Superior temporal gyrus (tissue), 1 donor: ENCODE results near the gene CFAP91.
"Not testable (repeated sequence)": the region's sequence is repeated elsewhere in the genome, so short reads cannot be mapped to it uniquely, and the experiment has no call there.

Experiments used
- DNase-seq: peaks from one replicate; pipeline ENCODE4 v3.0.0-alpha.2; 2016; ENCODE audit errors: extremely low spot score

Gene CFAP91

GRCh38 chr3:119677641-119677934 is 25.2 kb upstream of the CFAP91 start:
- DNase-seq, result no peak

DNA sequence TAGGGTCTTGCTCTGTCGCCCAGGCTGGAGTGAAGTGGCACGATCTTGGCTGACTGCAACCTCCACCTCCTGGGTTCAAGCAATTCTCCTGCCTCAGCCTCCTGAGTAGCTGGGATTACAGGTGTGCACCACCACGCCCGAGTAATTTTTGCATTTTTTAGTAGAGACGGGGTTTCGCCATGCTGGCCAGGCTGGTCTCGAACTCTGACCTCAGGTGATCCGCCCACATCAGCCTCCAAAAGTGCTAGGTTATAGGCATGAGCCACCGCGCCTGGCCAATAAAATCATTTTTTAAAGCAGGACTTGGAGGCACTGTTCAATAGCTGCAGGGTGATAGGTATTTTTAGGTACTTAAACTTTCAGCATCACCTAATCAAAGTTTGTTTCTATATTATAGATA is 24.6 kb upstream of the CFAP91 start:
- DNase-seq, result not testable (repeated sequence)

- no peak for DNase-seq
These were observed 22.9 kb upstream of the CFAP91 start for GRCh38 chr3:119679874-119680273.

DNA sequence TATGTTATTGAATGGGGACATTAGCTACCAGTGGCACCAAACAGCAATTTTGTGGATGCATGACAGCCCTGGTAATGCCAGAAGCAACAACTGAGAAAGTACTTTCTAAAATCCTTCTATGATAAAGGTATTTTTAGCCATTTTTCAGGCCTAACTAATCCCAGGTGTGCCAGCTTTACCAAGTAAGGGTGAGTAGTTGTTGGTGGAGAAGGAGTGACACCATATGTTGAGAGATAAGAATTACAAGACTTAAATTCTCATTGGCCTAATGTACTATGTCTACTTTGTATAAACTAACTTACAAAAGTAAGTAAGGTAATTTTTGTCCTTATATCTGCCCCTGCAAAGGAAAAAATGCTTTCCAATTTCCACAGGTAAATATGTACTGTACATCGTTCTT is 21.5 kb upstream of the CFAP91 start:
- no peak for DNase-seq

- DNase-seq, result no peak
These were observed 19.4 kb upstream of the CFAP91 start for GRCh38 chr3:119683421-119683820.

DNA sequence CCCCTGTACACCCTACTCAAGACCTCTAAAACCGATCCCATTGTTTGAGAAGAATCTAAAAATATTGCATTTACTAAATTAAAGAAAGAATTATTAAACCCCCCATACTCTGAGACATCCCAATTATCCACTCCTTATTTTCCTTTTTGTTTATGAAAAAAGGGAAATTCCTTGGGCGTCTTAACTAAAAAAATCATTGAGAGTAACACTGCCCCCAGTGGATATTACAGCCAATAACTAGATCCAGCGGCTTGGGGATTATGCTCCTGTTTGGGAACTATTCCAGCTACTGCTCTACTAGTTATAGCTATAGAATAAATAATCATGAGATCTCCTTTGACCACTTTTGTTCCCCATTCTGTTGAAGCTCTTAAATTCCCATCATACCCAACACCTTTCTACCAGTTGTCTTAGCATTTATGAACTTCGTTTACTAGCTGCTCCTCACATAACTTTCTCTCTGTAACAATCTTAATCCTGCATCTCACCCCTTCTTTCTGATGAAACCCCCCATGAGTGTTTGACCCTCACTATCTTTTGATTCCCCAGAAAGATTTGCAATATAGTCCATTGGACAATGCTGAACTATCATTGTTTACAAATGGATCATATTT is 12.7 kb upstream of the CFAP91 start:
- no peak for DNase-seq

DNA sequence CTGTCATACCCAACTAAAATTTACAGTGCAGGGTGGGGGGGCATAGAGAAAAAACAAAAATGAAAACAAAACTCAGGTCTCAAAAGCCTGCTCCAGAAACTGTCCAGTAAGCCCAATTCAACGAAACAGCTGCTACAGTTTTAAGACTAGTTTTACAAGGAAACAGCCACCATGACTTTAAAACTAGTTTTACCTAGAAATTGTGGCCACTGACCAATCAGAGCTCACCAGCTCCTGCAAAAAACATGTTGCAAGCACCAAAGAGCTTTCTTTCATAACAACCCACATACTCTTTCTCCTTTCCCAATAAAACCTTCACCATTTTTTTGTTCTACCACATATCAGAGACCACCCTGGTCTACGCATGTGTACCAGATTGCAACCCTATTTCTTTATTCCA is 7.3 kb upstream of the CFAP91 start:
- DNase-seq, result no peak

DNA sequence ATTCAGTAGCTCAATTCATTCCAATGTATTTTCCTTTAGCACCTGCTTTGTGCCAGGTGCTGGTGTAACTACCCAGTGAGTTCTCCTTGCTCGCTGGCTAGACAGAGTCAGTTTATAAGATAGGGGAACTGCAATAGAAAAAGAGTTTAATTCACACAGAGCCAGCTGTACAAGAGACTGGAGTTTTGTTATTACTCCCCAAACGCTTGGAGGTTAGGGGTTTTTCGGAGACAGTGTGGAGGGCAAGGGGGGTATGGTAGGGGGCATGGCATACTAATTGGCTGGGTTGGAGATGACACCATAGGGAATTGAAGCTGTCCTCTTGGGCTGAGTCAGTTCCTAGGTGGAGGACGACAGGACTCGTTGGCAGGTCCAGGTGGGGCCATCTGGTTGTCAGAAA is 5.4 kb upstream of the CFAP91 start:
- DNase-seq, result no peak

DNA sequence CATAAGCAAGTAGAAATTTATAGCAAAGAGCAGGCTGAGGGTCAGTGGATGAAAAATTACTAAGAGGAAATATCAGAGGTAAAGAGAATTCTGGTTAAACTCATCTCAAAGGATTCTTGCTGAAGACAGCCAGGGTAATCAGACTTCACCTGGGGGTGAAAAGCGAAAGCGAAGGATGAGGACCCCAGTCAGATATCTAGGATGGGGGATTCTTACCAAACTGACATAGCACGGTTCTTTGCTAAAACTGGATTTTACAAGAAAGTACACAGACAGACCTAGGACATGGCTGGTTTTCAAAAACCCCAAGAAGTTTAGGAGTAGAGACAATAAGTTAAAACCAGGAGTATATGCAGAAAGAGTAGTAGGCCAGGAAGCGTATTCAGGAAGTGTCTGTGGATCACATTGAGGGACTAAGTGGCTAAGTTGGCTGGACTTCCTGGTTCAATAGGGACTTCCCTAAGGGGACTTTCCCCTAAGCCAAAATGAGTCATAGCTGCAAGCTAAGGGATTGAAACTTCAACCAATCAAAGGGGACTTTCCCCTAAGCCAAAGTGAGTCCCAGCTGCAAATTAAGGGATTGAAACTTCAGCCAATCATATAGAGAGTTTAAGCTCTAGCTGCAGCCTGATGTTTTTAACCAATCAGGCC is 2.4 kb upstream of the CFAP91 start:
- DNase-seq, result no peak

DNA sequence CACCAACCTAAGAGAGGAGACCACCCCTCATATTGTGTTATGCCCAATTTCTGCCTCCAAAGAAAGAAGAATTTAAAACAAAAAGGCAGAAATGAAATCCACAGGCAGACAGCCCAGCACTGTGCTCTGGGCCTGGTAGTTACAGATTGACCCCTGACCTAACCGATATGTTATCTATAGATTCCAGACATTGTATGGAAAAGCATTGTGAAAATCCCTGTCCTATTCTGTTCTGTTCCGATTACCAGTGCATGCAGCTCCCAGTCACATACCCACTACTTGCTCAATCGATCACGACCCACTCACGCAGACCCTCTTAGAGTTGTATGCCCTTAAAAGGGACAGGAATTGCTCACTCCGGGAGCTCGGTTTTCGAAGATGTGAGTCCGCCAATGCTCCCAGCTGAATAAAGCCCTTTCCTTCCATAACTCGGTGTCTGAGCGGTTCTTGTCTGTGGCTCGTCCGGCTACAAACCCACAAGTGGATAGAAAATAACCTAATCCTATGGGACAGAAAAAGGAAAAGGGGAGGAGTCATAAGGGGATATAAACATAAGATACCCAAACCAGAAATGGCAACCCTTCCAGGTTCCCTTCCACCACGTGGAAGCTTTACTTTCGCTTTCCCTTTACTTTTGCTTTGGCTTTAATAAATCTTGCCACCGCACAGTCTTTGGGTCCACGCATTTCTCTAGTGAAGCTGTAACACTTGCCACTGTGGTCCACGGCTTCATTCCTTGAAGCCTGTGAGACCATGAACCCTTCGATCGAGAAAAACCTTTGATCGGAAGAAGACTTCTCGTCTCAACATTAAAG is 1.7 kb upstream of the CFAP91 start:
- no peak for DNase-seq

DNA sequence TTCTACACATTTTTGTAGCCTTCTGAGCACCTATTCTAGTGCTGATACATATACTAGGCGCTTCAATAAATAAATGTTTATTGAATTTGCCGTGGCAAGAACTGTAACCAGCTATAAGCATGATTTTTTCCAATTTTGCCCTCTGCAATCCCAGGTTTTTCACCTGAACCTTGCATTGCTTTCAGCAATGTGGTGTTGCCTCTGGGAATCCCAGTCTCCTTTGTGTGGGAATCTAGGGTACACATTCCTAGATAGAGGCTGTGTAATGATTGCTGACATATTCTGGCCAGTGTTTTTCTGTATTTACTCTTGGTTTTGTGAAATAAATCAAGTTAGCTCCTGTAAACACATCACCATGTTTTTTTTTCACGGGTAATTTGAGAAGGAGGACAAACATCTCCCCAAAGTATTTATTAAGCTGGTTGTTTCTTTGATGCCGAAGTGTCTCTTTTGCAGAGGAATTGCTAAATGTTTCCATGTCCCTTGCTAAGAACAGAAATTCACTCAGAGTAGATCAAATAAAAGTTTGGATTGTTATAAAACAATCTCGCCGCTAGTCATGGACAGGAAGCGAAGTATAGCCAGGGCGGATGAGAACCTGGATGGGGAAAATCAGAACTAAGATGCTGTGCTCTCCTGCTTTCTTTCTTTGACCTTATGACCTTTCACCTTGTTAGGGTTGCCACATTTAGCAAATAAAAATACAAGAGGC is 1.2 kb downstream of the CFAP91 start:
- no peak for DNase-seq

GRCh38 chr3:119715105-119715504 is 12.3 kb downstream of the CFAP91 start:
- DNase-seq, result no peak

DNA sequence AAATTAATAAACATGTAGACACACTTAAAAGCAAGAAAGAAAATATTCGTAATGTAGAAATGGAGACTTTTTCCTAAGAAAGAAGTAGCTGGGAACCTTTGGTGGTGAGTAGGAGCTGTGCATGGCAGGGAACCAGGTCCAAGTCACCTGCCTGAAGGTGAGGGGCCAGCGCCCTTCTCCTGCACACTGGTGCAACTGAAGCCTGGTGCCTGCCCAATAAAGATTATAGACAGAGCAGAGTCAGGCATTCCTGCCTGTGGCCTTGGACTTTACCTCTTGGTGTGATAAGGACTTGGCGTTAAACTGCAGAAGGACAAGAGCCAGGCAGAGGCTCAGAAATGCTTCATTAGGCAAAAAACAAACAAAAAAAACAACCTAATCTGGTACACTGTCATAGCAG is 14.2 kb downstream of the CFAP91 start:
- no peak for DNase-seq

GRCh38 chr3:119717520-119717919 is 14.7 kb downstream of the CFAP91 start:
- no peak for DNase-seq

DNA sequence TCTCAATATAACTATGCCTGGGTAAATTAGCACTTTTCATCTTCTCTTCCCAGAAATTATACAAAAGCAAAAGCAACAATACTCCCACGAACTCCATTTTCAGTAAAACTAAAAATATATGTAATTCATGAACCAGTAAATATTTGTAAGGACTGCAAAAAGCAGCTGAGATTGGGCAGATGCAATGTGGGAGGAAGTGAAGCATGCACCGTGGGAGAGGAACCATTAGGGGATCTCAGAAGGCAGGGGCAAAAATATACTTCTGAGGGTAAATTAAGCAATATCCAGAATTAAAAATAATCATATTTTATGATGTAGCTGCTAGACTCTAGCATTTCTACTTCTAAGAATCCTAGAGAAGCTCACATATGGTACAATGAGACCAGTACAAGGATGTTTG is 20.2 kb downstream of the CFAP91 start:
- DNase-seq, result peak; percentile 37

GRCh38 chr3:119726909-119727308 is 24.1 kb downstream of the CFAP91 start:
- no peak for DNase-seq

DNA sequence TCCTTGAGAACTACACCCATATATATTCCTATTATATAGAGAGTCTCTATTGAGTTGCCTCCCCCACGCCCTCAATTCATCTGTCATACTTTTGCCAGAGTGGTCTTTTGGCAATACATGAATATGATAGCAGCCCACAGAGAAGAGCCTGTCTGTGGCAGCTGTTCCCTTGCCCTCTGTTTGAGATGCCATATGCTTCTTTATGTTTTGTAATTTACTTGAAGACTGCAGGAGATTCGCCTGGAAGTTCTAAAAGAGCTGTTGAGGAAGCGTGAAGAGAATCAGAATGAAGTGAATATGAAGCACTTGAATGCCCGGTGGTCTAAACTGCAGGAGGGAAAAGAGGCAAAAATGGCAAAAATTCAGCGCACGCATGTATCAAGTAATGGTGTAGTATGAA is 27.2 kb downstream of the CFAP91 start:
- no peak for DNase-seq

DNA sequence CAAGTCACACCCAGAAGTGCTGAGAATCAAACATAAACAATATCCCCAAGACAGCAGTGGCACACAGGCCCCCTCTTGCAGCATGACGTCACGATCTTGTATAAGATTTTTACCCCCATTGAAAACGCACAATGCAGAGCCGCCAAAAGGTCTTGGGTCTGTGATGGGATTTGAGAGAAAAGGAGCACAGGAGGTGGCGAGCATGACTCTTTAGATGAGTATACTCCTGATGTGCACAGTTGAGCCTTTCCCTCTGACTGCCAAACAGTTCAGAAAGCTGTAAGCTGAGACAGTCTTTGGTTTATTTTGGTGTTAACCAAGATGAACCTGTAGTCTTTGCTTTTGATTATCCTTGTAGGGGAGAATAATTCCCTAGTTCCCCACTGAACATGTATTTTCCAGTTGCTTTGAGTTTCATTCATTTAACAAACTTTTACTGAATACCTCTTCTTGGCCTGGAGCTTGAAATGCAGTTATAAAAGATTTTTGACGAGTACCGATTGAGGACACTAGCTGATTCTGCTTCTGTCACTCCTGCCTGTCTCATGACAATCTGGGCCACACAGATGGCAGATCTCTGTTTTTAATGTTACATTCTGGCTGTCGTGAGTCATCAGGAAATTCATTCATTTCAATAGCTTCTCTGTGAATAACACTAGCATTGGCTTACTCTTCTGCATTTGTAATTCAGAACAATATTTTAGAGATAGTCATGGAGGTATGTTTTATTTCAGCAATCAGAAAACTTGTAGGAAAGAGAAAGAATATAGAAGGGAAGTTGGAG is 28.9 kb downstream of the CFAP91 start:
- DNase-seq, result peak; percentile 51

GRCh38 chr3:119733812-119734211 is 31.0 kb downstream of the CFAP91 start:
- DNase-seq, result no peak

- DNase-seq, result no peak
These were observed 35.9 kb downstream of the CFAP91 start for GRCh38 chr3:119738741-119739140.

DNA sequence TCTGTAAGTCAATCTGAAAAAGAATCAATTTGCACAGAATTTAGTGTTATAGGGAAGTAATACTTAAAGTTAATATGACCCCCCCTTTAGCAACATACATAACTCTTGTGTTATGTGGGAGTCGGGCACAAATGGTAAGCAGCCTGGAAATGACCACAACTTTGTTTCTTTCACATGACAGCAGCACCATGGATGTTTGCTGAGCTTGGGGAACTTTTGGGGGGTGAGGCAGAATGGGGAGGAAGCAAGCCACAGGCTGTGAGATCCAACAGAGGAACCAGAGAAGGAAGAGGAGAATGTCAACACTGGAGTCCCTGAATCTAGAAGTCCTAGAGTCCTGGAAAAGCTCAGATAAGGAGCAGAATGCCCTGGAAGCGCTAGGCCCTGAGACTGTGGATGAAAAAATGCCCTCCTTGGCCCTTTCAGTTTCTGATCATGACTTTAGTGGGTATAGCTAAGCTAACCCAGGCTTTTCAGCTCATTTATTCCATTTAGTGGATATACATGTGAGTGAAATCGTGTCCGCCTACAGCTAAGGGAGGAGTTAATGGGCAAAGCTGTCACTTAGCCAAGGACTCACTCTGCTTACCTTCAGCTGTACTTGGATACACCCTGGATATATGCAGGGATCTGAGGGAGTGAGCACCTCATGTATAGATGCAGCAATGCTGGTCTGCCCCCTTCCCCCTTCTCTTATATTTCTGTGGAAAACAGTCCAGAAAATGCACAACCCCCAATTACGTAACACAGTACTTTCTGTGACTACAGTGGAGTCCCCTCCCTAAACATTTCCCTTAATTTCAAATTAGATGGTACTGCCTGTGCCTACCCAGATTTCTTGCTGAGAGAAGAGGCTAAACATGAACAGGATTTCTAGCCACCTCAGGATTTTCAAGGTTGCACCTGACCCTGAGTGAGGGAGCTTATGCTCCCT is 39.1 kb downstream of the CFAP91 start:
- DNase-seq, result no peak
